Measurements from ENCODE around the gene MICALL2. TPM values are rescaled to one million over a fixed set of nuclear protein-coding genes. Genes with fewer than 3 reads are reported as not detected.

The MICALL2 gene
- polyA plus RNA-seq, 1 of the 3 experiments (the other 2 are of a cell fraction), result 38.8 TPM

DNA sequence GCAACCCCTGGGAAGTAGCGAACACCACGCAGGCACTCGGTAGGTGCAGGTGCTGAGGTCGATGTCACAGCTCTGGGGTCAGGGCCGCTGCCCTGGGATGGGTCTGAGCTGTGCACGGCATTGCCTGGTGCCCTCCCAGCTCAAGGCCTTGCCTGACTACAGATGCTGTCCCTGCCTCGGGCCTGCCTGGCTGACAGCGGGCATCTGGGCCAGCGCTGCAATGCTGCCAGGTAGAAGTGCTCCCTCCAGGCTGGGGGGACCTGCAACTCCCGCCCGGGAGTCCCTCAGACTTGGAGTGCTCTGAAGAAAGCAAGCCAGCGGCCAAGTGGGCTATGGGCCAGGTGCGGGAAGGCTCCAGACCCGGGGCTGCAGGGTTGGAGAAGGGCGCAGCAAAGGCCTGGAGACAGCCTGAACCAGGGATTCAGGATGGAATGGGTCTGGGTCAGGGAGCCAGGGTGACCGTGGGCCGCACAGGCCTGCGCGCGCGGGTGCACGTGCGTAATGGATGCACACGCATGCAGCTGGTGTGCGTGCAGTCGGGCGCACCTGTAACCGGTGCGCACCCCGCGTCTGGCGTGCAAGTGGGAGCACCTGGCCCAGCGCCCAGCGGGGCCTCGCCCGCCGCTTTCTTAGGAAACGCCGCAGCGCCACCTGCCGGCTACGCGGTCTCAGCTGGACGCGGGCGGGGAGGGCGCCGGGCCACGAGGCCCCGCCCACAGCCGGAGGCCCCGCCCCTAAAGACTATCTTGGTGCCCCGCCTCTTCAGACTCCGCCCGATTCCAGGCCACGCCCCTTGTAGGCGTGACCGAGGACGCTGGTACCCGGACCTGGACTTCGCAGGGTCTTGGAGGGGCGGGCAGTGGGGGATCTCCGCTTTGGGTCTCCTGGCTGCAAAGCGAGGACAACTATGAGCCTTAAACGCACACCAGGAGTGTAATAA is 46.7 kb downstream of the MICALL2 start:
- H3K4me1 ChIP-seq (ENCODE audit: control insufficient read depth in 1 of 2, insufficient read depth in 2 of 2, low read depth in 1 of 2, low read length in 1 of 2), result peaks cover 0 to 5% of the 10 kb centered on the region in 2 experiments; a peak in 2 of 4 replicates
- no peak overlapping the region for H3K9ac ChIP-seq
- H3K36me3 ChIP-seq (replicated peaks in 1 of 2; ENCODE audit: control insufficient read depth in 1 of 2, insufficient read depth in 2 of 2, low read length in 1 of 2), result no peaks in the 10 kb centered on the region
- H3K79me2 ChIP-seq (ENCODE audit: insufficient read depth), result no peaks in the 10 kb centered on the region
- H2AFZ ChIP-seq (ENCODE audit: low read depth), result 0 out of 2 replicates have a peak overlapping the region, but pooled peaks have one; percentile 24
- H3F3A ChIP-seq (replicated peaks; ENCODE audit: insufficient read depth), result peaks cover 9% of the 10 kb centered on the region
- 4% methylated on average over 39 of the region's 65 CpGs for WGBS (ENCODE audit: low lambda C conversion rate)
- H3K9me2 ChIP-seq, result no peaks in the 10 kb centered on the region
- peaks cover 76% of the 10 kb centered on the region for H3K27me3 ChIP-seq (ENCODE audit: insufficient read depth)
- no peak overlapping the region; the same call in 1 of the 2 replicates for H3K4me2 ChIP-seq
- DNase-seq, result peak; percentile 100
- ChIA-PET CTCF (interaction anchor here (0.6 to 7.9 kb wide), 60 partner anchors 8 to 894 kb away, joined by 3 to 218 read pairs (median 4); no protein-coding TSS in a partner anchor), POLR2A (interaction anchor here (0.6 kb wide), 1 partner anchor 96 kb away, joined by 5 read pairs; no protein-coding TSS in a partner anchor)
- H3K9me3 ChIP-seq, result no peaks in the 10 kb centered on the region
- peaks cover 14% of the 10 kb centered on the region for H4K20me1 ChIP-seq (ENCODE audit: insufficient read depth)
- no peak overlapping the region for H3K27ac ChIP-seq (ENCODE audit: low read depth in 2 of 2, low read length in 1 of 2)
- TF ChIP-seq POLR2AphosphoS5 (IDR thresholded peaks at IDR 0.05; ENCODE audit: low read depth, low read length) (no peak), NFIC (IDR thresholded peaks at IDR 0.05; ENCODE audit: borderline replicate concordance) (peak; percentile 93), SMC3 (IDR thresholded peaks at IDR 0.05; ENCODE audit: low read depth, low read length) (peak; percentile 85), FOXJ3 (CRISPR knock-in tag; IDR thresholded peaks at IDR 0.05) (no peak), RAD21 (IDR thresholded peaks at IDR 0.05; ENCODE audit: low read length) (peak; percentile 80), ELF1 (IDR thresholded peaks at IDR 0.05) (no peak), FOXM1 (IDR thresholded peaks at IDR 0.05; ENCODE audit: low read depth) (no peak), NRF1 (IDR thresholded peaks at IDR 0.05; ENCODE audit: low read depth, low read length) (no peak), JUND (IDR thresholded peaks at IDR 0.05) (no peak), RFX5 (IDR thresholded peaks at IDR 0.05; ENCODE audit: low read length) (no peak), MXI1 (IDR thresholded peaks at IDR 0.05; ENCODE audit: low read depth, low read length) (peak; percentile 28; the same call in 1 of the 2 replicates), CHD2 (IDR thresholded peaks at IDR 0.05; ENCODE audit: low read length, partially characterized antibody) (peak; percentile 53)
- TF ChIP-seq, protein P1, sequence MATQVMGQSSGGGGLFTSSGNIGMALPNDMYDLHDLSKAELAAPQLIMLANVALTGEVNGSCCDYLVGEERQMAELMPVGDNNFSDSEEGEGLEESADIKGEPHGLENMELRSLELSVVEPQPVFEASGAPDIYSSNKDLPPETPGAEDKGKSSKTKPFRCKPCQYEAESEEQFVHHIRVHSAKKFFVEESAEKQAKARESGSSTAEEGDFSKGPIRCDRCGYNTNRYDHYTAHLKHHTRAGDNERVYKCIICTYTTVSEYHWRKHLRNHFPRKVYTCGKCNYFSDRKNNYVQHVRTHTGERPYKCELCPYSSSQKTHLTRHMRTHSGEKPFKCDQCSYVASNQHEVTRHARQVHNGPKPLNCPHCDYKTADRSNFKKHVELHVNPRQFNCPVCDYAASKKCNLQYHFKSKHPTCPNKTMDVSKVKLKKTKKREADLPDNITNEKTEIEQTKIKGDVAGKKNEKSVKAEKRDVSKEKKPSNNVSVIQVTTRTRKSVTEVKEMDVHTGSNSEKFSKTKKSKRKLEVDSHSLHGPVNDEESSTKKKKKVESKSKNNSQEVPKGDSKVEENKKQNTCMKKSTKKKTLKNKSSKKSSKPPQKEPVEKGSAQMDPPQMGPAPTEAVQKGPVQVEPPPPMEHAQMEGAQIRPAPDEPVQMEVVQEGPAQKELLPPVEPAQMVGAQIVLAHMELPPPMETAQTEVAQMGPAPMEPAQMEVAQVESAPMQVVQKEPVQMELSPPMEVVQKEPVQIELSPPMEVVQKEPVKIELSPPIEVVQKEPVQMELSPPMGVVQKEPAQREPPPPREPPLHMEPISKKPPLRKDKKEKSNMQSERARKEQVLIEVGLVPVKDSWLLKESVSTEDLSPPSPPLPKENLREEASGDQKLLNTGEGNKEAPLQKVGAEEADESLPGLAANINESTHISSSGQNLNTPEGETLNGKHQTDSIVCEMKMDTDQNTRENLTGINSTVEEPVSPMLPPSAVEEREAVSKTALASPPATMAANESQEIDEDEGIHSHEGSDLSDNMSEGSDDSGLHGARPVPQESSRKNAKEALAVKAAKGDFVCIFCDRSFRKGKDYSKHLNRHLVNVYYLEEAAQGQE (IDR thresholded peaks at IDR 0.05; ENCODE audit: low read depth, low read length), result no peak
- TF ChIP-seq, protein P2, sequence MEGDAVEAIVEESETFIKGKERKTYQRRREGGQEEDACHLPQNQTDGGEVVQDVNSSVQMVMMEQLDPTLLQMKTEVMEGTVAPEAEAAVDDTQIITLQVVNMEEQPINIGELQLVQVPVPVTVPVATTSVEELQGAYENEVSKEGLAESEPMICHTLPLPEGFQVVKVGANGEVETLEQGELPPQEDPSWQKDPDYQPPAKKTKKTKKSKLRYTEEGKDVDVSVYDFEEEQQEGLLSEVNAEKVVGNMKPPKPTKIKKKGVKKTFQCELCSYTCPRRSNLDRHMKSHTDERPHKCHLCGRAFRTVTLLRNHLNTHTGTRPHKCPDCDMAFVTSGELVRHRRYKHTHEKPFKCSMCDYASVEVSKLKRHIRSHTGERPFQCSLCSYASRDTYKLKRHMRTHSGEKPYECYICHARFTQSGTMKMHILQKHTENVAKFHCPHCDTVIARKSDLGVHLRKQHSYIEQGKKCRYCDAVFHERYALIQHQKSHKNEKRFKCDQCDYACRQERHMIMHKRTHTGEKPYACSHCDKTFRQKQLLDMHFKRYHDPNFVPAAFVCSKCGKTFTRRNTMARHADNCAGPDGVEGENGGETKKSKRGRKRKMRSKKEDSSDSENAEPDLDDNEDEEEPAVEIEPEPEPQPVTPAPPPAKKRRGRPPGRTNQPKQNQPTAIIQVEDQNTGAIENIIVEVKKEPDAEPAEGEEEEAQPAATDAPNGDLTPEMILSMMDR (IDR thresholded peaks at IDR 0.05), result peak; percentile 92
- no peak overlapping the region; a peak in 2 of 4 replicates for H3K4me3 ChIP-seq (ENCODE audit: low read depth in 2 of 2, low read length in 1 of 2)

All from SK-N-SH (cell line).